ENCODE results near the gene RRM2.

DNA sequence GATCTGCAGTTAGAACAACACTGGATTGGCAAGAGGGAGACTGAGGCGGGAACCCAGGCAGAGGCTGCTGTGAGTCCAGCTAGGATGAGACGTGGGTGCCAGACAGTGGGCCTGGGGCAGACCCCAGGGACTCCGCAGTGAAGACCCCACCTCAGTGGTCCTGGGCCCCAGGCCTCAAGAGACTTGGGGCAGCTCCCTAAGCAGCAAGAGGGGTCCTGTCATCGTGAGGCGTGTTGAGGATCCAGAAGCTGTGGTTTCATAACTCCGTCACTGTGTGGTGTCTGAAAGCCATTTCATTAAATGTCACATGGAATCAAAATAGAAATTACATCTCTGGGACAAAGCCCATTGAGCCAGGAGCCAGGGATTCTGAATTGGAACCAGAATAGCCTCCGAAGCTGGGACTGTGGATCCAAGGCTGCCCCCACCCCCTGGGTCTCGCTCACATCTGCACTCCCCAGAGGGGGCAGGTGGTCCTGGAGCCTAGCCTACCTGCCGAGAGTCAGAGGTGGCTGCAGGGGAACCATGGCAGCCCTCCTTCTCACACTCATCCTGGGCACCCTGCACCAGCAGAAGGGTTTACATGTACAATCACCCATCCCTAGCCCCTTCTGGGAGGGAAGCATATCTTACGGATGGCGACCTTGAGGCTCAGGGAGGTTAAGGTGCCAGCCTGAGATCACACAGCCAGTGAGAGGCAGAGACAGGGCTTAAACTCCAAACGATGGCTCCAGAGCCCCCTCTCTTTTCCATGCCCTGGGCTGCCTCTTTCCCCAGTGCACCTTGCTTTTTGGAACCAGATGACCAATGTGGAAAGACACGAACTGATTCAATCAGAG is 23.2 kb downstream of the RRM2 start:
- TF ChIP-seq, protein P1, sequence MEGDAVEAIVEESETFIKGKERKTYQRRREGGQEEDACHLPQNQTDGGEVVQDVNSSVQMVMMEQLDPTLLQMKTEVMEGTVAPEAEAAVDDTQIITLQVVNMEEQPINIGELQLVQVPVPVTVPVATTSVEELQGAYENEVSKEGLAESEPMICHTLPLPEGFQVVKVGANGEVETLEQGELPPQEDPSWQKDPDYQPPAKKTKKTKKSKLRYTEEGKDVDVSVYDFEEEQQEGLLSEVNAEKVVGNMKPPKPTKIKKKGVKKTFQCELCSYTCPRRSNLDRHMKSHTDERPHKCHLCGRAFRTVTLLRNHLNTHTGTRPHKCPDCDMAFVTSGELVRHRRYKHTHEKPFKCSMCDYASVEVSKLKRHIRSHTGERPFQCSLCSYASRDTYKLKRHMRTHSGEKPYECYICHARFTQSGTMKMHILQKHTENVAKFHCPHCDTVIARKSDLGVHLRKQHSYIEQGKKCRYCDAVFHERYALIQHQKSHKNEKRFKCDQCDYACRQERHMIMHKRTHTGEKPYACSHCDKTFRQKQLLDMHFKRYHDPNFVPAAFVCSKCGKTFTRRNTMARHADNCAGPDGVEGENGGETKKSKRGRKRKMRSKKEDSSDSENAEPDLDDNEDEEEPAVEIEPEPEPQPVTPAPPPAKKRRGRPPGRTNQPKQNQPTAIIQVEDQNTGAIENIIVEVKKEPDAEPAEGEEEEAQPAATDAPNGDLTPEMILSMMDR (IDR thresholded peaks at IDR 0.05): no peak
- no peak for TF ChIP-seq POLR2AphosphoS5 (IDR thresholded peaks at IDR 0.05)
